GM19043 (cell line): ENCODE results near the gene DDX43.
"Not testable (repeated sequence)": the region's sequence is repeated elsewhere in the genome, so short reads cannot be mapped to it uniquely, and the experiment has no call there.

Experiments used
- ATAC-seq: cut with Tn5 transposase; IDR thresholded peaks from one replicate; pipeline ENCODE4 v1.9.1; 2021; ENCODE audit warnings: low read depth; ENCODE audit not compliant: unreplicated experiment

DDX43 gene

DNA sequence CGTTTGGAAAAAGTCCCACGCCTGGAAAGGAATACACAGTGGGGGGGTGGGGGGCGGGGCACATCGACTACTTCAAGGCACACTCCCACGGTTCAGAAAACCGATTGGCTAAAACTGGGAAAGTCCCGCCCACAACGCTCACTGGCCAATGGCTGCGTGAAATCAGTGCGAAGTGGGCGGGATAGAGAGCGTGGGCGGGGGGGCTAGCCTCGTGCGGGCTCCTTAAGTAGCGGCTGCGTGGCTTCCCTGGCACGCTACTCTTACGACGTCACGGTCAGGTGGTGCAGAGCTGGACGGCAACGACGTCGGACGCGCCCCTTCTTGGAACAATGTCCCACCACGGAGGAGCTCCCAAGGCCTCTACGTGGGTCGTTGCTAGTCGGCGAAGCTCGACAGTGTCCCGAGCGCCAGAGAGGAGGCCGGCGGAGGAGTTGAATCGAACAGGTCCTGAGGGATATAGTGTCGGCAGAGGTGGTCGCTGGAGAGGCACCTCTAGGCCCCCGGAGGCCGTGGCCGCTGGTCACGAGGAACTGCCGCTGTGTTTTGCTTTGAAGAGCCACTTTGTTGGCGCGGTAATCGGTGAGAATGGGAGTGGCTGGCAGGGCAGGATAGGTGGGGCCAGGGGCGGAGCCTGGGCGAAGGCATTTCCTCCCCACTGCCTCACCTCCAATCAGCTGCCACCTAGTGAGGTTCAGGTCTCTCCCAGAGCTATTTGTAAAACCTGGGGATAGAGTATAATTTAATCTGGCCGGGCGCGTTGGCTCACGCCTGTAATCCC is at the start of gene DDX43:
TSS of gene DDX43 (plus strand) at position 252 of the 778 bp plus-strand sequence. CDS start at position 330, 78 bp downstream.
- ATAC-seq = peak; percentile 51

DNA sequence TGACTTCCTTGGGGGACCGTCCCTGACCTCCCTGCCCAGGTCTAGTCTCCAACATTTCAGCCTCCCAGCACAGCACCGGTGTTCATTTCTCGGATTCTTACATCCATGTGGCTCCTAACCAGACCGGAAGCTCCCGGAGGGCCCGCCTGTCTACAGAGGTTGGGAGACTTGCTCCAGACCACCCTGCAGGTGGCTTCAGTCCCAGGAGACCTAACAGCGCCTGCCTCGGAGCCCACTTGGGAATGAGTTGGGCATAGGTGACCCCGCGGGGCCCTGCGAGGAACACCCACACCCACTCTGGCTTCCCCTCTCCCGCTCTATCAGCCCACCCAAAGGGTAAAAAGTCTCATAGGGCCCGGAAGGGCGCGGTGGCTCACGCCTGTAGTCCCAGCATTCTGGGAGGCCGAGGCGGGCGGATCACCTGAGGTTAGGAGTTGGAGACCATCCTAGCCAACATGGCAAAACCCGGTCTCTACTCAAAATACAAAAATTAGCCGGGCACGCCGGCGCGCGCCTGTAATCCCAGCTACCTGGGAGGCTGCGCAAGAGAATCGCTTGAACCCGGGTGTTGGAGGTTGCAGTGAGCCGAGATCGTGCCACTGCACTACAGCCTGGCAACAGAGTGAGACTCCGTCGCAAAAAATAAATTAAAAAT is 46.0 kb upstream of the DDX43 start:
- ATAC-seq = no peak

DNA sequence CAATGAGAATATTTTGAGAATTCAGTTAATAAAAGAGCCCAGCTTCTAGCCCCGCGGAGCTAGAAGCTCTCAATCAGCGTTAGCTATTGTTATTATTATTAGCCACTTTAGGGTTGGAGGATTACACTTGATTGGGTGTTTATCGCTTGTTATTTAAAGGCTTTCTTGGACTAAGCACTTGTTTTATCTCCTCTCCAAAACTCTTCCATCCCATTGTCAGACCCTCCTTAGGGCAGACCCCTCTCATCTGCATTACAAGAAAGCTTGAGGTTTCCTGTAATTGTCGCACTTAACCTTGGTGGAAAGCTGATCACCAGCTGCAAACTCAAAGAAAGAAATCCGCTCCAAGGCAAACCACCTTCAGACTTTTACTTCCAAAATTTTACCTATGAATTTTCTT is 45.3 kb upstream of the DDX43 start:
- no peak for ATAC-seq

DNA sequence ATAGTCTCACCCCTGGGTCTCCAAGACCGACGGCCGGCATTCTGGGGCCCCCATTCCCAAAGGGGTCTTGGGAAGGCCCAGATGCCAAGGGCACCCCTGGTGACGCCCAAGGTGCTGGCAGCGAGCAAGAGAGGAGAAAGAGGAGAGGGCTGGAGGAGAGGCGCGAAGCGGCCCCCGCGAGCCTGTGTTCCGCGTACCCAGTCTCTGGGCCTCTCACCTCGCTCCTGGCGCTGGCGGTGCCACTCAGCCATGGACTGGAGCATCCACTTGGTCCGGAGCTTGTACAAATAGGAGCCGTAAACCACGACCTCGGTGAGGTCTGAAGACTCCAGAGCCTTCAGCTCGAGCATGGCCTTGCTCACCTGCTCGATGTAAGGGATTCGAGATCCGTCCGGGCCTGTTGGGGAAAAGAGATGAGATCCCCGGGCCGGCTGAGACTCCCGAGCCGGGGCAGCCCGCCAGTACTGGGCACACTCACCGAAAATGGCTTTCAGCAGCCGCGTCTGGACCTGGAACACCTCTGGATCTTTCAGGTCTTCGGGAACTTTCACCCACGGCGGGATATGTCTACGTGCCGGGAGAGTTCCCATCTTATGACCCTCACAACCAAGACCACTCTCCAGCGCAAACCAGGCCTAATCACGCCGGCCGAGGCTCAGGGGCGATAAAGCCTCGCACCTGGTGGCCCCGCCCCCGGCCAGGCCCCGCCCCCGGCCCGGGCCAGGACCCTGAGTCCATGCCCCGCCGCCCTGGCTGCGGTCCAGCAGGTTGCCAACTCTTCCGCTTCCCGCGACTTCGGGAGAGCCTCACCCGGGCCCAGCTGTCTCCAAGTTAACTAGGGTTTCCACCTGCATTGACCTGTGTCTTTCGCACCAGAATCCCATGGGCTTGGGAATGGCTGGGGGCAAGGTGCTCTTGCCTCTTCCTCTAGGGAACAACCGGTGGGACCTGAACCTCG is 40.7 kb upstream of the DDX43 start, which contains the start of gene DPPA5:
TSS of gene DPPA5 (minus strand) at position 641 of the 958 bp plus-strand sequence. CDS start at position 590, 51 bp downstream.
- ATAC-seq = no peak

DNA sequence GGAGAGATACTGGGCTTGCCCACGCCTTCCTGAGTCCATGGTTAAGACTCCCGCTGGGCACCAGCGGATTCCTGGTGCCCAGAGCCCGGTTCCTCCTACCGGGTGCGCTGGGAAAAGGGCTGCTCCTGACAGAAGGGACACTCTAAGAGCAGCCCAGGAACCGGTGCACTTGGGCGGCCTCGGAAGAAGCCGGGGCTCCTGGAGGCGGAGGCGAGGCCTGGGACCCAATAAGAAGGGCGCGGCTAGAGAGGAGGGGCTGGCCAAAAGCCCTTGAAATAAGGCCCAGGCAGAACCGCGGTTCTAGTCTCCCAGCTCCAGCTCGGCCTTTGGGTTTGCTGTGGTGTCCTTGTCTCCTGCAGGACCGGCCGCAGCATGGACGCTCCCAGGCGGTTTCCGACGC is 32.3 kb upstream of the DDX43 start, which contains the start of gene KHDC3L:
TSS of gene KHDC3L (plus strand) at position 301 of the 400 bp plus-strand sequence. CDS start at position 373, 72 bp downstream.
- ATAC-seq = no peak

DNA sequence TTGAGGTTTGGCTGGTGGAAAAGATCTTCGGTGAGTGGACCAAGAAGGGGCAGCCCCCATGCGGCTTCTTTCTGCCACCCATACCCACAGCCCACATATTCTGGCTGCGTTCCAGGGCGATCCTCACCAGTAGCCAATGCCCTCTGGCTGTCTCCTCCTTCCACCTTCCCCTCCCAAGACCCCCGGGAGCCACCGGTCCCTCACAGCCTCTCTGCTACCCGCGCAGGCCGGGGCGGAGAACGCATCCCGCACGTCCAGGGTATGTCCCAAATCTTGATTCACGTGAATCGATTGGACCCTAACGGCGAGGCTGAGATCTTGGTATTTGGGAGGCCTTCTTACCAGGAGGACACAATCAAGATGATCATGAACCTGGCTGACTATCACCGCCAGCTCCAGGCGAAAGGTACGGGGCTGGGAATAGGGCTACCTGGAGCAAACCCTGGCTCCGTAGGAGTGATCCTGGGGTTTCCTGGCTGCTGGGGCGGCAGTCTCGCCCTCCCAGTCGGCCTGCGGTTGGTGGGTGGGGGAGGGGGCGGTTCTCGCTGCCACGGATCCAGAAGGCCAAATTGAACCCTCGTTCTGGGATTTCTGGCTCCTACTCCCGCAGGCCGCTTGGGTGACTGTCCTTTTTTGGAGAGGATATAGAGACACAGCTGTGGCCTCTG is 31.6 kb upstream of the DDX43 start:
- no peak for ATAC-seq

DNA sequence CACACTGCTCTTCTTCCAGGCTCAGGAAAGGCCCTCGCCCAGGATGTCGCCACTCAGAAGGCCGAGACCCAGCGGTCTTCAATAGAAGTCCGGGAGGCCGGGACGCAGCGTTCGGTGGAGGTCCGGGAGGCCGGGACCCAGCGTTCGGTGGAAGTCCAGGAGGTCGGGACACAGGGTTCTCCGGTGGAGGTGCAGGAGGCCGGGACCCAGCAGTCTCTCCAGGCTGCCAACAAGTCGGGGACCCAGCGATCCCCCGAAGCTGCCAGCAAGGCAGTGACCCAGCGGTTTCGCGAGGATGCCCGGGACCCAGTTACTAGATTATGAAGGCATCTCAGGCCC is 31.1 kb upstream of the DDX43 start:
- ATAC-seq = no peak

DNA sequence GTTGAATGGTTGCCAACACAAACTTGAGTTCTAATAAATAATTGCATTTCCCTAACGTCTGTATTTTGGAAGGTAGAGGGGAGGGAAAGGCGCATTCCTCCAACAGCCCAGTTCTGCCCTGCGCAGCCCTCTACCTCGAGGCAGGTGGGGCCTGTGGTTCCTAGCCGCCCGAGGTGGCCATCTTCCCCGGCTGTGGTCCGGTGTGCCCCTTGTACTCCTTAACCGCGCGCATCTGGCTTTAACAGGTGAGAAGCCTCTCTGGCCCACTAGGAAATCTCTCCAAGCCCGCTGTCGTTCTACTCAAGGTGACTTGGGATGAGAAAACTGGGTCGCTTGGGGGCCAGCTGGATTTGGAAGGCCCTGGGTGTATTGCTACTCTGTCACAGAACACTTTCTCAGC is 30.5 kb upstream of the DDX43 start:
- ATAC-seq = no peak

DNA sequence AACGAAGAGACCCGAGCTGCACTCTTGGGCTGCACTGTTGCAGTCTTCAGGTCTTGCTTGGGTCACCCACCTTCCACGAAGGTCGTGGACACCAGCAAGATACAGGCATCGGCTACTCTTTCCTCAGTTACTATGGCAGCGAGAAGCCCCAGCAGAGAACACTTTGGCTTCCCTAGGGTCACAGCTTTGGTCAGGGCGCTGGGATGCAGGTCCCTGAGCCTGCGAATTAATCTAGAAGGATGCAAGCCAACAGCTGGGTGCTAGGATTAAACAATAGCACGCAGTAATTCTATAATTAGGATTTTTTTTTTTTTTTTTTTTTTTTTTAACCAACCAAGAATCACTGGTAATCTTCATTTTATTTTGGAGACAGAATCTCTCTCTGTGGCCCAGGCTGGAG is 30.1 kb upstream of the DDX43 start:
- ATAC-seq = no peak

DNA sequence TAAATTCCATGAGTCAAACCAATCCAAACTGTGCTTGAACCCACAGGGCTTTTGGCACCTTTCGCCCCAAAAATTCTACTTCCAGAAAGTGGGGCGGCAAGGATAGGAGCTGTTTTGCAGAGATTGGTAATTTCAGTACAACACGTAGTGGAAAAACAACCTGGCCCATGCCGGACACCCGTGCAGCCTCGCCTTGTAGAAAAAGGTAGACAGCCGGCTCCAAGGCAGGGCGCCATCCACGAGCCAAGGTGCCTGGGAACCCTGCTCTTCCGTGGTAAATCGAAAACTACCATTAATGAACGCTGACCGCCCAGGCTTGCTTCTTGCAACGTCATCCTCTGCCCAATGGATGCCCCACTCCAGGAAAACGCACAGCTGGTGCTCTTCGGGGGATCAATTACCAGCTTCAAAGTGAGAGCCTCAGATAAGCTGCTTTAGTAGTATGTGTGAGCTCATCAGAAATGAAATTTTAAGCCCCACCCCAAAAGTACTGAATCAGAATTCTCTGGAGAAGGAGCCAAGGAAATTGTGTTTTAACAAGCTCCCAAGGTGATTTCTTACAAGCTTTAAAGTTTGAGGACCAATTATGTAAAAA is 26.8 kb upstream of the DDX43 start:
- no peak for ATAC-seq

DNA sequence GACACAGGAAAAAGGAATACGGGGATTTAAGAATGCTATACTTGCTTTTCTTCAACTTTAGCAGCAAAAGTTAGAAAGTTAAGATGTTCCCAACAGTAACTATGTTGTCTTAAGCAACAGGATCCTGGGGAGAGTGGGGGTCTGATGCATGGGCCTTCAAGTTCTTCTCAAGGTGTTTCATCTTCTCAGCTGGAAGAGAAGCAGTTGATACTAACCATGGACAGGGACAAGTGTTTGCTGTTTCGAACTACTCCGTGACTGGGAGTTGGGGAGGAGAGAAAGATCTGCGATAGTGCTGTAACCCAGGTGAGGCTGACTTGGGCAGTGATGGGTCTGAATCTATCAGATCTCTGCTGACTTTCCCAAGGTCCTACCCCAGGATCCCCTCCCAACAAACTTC is 26.0 kb upstream of the DDX43 start:
- no peak for ATAC-seq

DNA sequence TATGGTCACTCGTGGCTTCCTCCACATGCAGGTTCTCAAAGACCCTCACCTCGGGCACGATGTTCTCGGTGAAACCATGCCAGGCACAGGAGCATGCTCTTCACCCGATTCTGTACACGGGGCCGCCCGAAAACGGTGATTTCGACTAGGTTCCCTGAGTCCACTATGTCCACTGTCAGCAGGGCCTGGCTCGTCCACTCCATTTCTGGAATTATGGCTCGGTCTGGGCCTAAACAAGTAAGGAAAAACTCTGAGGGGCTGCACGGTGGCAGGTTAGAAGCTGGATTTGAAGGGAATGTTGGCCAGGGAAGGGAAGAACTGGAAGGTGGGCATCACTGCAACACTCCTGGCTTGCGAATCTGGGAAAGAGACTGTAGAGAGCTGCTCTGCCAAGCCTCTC is 25.5 kb upstream of the DDX43 start:
- no peak for ATAC-seq

DNA sequence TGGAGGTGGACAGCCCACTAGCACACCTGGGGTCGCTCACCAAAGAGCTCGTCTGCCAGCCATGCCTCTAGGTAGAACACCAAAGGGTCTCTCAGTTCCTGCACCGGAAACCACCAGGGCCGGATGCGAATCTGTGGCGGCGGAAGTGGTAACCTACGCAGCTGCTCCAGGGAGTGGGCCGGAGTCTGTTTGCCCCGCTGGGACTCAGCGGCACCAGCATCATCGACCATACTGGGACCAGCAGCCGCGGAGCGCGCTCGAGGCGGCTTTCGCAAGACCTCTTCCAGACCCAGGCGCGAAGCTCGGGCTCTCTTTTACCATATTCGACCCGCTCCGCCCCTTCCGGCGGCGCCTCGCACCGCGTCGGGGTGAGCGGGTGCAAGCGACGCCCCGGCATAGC is 25.1 kb upstream of the DDX43 start, which contains the start of gene OOEP:
TSS of gene OOEP (minus strand) at position 335 of the 400 bp plus-strand sequence. CDS start at position 230, 105 bp downstream.
- ATAC-seq = no peak

DNA sequence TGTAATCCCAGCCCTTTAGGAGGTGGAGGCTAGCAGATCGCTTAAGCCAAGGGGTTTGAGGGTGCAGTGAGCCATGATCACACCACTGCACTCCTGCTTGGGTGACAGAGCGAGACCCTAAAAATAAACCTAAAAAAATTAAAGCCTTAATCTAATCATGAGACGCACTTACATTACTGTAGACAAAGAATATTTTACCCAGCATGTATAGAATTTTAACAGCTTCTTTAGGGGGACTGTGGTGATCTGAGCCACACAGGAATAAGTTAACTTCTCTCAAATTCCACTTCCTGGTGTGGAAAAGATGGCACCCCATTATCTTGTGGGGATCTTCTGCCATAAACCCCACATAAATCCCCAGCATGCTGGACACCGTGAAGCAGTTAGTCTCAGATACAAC is 22.6 kb upstream of the DDX43 start:
- no peak for ATAC-seq

DNA sequence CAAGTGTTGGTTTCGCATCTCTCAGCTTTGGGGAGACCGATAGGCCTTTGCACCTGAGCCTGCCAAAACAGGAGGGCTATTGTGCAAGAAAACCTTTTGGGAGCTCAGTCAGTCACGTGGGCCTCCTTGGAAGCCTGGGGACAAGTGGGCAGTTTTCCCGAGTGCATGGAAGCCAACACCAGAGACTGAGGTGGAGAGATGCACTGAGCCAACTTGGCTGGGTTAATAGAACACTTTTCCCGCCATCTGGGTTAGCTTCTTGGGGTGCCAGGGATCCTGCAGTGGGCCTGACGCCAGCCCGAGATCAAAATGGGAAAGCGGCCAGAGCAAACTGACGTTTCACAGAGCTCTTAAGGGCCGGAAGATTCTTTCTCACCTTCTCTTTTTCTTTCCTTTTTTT is 22.1 kb upstream of the DDX43 start:
- ATAC-seq = no peak

DNA sequence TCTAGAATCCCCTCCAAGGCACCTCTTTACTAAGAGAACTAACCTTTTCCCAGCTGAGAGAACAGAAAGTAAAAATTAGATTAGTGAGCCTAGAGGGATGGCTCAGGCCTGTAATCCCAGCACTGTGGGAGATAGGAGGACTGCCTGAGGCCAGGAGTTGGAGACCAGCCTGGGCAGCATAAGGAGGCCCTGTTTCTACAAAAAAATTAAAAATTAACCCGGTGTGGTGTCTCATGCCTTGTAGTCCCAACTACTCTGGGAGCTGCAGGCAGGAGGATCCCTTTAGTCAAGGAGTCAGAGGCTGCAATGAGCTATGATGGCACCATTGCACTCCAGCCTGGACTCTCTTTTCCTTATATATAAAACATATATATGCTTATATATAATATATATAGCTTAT is 19.4 kb upstream of the DDX43 start:
- no peak for ATAC-seq

DNA sequence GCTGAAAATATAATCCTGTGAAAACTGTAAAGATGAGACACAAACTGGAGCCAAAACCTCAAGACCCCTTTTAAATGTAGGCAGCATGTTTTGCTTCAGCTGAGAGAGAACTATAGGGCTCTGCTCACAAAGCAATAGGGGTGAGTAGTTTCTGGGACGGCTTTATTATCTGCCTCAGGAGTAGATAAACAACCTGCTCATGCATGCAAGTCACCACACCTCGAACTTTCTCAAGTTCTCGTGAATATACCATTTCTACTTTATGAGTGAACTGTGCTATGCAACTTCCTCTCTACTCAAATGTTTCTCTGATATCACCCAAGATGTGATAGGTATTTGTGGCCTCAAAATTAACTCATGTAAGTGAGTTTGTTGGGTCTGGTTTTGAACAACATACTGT is 17.4 kb upstream of the DDX43 start:
- ATAC-seq = no peak

DNA sequence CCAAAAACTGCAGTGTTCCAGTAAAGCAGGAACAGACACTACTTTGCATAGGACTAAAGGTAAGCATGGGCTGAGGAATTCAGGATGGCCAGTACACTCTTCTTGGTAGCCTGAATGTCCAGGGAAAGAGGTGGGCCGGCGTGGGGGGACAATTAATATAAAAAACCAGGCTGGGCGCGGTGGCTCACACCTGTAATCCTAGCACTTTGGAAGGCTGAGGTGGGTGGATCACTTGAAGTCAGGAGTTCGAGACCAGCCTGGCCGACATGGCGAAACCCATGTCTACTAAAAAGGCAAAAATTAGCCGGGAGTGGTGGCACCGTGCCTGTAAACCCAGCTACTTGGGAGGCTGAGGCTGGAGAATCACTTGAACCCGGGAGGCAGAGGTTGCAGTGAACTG is 13.1 kb upstream of the DDX43 start:
- not testable (repeated sequence) for ATAC-seq

DNA sequence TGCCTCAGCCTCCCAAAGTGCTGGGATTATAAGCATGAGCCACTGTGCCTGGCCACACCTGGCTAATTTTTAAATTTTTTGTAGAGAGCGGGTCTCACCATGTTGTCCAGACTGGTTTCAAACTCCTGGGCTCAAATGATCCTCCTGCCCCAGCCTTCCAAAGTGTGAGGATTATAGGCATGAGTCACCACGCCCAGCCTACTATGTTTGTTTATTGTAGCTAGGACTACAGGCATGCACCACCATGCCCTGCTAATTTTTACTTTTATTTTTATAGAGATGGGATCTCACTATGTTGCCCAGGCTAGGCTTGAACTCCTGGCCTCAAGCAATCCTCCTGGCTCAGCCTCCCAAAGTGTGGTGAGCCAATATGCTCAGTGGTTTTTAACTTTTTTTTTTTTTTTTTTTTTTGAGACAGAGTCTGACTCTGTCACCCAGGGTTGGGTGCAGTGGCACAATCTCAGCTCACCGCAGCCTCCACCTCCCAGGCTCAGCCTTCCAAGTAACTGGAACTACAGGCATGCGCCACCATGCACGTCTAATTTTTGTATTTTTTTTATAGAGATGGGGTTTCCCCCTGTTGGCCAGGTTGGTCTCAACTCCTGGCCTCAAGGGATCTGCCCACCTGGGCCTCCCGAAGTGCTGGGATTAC is 12.0 kb upstream of the DDX43 start:
- ATAC-seq = no peak
